DND-41 (cell line): ENCODE data around the gene PPDPF.

ENCODE experiments used
- ATAC-seq: fragments of 200-7000 bp; cut with Tn5 transposase; 3 replicates; pipeline ENCODE4 v1.9.1; 2021; ENCODE audit warnings: low read depth; ENCODE audit not compliant: insufficient read depth
- DNase-seq: peaks from one replicate; pipeline ENCODE4 v3.0.0-alpha.2; 2020
- H2AFZ ChIP-seq: 2 replicates; pipeline ENCODE4 v1.6.0; 2012; ENCODE audit warnings: low read depth, low read length
- H3K27ac ChIP-seq: 2 replicates; pipeline ENCODE4 v1.5.1; 2012; ENCODE audit warnings: low read length, inconsistent platforms
- H3K27me3 ChIP-seq: fragments of 200-600 bp; sonication (generic); 2 replicates; pipeline ENCODE4 v1.6.0; 2012; ENCODE audit warnings: low read length, mild to moderate bottlenecking, inconsistent platforms; ENCODE audit not compliant: insufficient read depth, poor library complexity
- H3K36me3 ChIP-seq: 2 replicates; pipeline ENCODE4 v1.5.1; 2012; ENCODE audit warnings: low read length, inconsistent platforms; ENCODE audit not compliant: insufficient read depth
- H3K4me1 ChIP-seq: 2 replicates; pipeline ENCODE4 v1.5.1; 2012; ENCODE audit warnings: mild to moderate bottlenecking, low read length; ENCODE audit not compliant: insufficient read depth
- H3K4me2 ChIP-seq: 2 replicates; pipeline ENCODE4 v1.6.0; 2012; ENCODE audit warnings: mild to moderate bottlenecking, moderate library complexity, low read length, inconsistent platforms; ENCODE audit not compliant: insufficient read depth
- H3K4me3 ChIP-seq, 2 experiments: fragments of 200-600 bp in 1 of 2; shearing (Covaris generic) in 1 of 2; 2 replicates each; pipeline ENCODE4 v1.5.1; 2012 to 2016; ENCODE audit warnings: inconsistent platforms in 2 of 2, low read length in 2 of 2, mild to moderate bottlenecking in 2 of 2, low read depth in 1 of 2, moderate library complexity in 1 of 2
- H3K79me2 ChIP-seq: 2 replicates; pipeline ENCODE4 v1.6.0; 2012; ENCODE audit warnings: low read length, inconsistent platforms; ENCODE audit not compliant: insufficient read depth
- H3K9ac ChIP-seq: 2 replicates; pipeline ENCODE4 v1.6.0; 2012; ENCODE audit warnings: low read depth, mild to moderate bottlenecking, inconsistent platforms, low read length, moderate library complexity
- H3K9me3 ChIP-seq: 2 replicates; pipeline ENCODE4 v1.5.1; 2012; ENCODE audit warnings: low read length, moderate library complexity, mild to moderate bottlenecking, inconsistent platforms; ENCODE audit not compliant: insufficient read depth, severe bottlenecking
- H4K20me1 ChIP-seq: 2 replicates; pipeline ENCODE4 v1.6.0; 2012; ENCODE audit warnings: low read length; ENCODE audit not compliant: insufficient read depth
- EZH2 ChIP-seq: IDR thresholded peaks from 3 replicates; pipeline ENCODE4 v1.6.1; 2012; ENCODE audit warnings: borderline replicate concordance, low read depth, mild to moderate bottlenecking, moderate library complexity, low read length, inconsistent platforms; ENCODE audit not compliant: severe bottlenecking
- TF ChIP-seq, protein P1 (sequence below): IDR thresholded peaks from 2 replicates; pipeline ENCODE4 v1.5.1; 2012; ENCODE audit warnings: borderline replicate concordance, low read length, moderate library complexity, mild to moderate bottlenecking; ENCODE audit not compliant: poor library complexity, severe bottlenecking; ENCODE audit errors: extremely low read depth

PPDPF gene

DNA sequence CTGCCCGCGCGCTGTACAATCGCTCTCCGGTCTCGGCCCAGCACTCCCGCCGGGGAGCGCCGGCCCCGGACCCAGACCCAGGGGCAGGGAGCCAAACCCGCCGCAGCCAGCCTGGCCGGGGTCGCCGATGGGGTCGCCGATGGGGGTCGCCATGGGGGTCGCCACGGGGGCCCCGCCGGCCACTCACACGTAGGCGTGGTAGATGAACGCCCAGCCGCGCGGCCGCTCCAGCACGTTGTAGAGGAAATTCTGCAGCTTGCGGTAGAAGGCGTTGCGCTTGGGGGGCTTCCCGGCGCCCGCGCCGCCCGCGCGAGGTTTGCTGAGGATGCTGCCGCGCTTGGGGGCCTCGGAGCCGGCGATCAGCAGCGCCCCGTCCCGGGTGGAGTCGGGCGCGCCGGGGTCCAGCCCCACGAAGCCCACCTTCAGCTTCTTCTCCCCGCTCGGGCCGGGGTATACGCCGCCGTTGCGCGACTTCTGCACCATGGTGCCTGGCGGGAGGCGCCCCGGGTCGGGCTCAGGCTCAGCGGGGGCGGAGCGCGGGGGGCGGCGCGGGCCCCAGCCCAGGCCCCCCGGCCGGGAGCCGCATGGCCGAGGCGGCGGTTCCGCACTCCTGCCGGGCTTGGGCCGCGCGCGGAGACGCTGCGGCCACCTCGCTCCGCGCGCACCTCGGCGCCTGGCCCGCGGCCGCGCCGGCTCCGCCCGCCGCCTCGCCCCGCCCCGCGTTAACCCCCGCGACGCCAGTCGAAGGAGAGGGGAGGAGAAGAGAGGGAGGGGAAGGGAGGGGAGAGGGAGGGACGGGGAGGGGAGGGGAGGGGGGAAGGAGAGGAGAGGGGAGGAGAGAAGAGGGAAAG, 48.4 kb upstream of the PPDPF start, which contains the start of gene KCNQ2:
Gene KCNQ2, minus strand, starts transcription at position 675 of the 851 bp plus-strand sequence. Its CDS starts 192 bp downstream, at position 483.
- no peak within 1 kb of the TSS for H3K9ac ChIP-seq
- H3K9me3 ChIP-seq, result no peaks in the 10 kb centered on the region
- no peak for ATAC-seq
- H3K4me1 ChIP-seq, result no peaks in the 10 kb centered on the region
- H4K20me1 ChIP-seq, result peaks cover 14% of the 10 kb centered on the region
- TF ChIP-seq EZH2, result no peak
- TF ChIP-seq, protein P1, sequence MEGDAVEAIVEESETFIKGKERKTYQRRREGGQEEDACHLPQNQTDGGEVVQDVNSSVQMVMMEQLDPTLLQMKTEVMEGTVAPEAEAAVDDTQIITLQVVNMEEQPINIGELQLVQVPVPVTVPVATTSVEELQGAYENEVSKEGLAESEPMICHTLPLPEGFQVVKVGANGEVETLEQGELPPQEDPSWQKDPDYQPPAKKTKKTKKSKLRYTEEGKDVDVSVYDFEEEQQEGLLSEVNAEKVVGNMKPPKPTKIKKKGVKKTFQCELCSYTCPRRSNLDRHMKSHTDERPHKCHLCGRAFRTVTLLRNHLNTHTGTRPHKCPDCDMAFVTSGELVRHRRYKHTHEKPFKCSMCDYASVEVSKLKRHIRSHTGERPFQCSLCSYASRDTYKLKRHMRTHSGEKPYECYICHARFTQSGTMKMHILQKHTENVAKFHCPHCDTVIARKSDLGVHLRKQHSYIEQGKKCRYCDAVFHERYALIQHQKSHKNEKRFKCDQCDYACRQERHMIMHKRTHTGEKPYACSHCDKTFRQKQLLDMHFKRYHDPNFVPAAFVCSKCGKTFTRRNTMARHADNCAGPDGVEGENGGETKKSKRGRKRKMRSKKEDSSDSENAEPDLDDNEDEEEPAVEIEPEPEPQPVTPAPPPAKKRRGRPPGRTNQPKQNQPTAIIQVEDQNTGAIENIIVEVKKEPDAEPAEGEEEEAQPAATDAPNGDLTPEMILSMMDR, result no peak
- no peaks in the 10 kb centered on the region for H3K79me2 ChIP-seq
- no peaks in the 10 kb centered on the region for H3K36me3 ChIP-seq
- peaks cover 2% of the 10 kb centered on the region for H3K27me3 ChIP-seq
- H3K27ac ChIP-seq, result no peak within 1 kb of the TSS
- no peak within 1 kb of the TSS for H3K4me2 ChIP-seq
- no peak within 1 kb of the TSS for H2AFZ ChIP-seq
- DNase-seq, result no peak
- no peak within 1 kb of the TSS for H3K4me3 ChIP-seq

DNA sequence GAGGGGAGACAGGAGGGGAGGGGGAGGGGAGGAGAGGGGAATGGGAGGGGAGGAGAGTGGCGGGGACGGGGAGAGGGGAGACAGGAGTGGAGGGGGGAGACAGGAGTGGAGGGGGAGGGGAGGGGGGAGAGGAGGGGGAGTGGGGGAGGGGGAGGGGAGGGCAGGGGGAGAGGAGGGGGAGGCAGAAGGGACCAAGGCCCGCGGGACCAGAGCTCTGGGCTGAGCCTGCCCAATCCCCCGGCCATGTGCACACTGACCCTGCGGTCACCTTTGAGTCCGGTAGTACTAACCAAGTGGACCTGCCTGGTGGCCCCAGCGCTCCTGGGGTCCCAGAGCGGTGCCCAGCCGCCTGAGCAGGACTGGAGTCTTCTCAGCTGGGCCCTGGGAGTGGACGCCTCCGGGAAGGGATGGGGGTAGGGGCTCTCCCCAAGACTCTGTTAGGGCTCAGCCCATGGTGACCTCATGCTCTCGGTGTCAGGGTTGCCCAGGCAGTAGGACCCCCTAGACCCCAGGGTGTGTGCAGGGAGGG, 47.6 kb upstream of the PPDPF start:
- DNase-seq, result no peak
- no peak overlapping the region for H3K4me3 ChIP-seq
- no peaks in the 10 kb centered on the region for H3K4me1 ChIP-seq
- H3K27me3 ChIP-seq, result peaks cover 3% of the 10 kb centered on the region
- no peak overlapping the region for H3K27ac ChIP-seq
- H2AFZ ChIP-seq, result no peak overlapping the region
- no peaks in the 10 kb centered on the region for H3K9me3 ChIP-seq
- no peaks in the 10 kb centered on the region for H3K79me2 ChIP-seq
- no peak overlapping the region for H3K9ac ChIP-seq
- ATAC-seq, result no peak
- H3K4me2 ChIP-seq, result no peak overlapping the region
- TF ChIP-seq EZH2, result no peak
- TF ChIP-seq, protein P1, result no peak
- H4K20me1 ChIP-seq, result peaks cover 15% of the 10 kb centered on the region
- no peaks in the 10 kb centered on the region for H3K36me3 ChIP-seq

DNA sequence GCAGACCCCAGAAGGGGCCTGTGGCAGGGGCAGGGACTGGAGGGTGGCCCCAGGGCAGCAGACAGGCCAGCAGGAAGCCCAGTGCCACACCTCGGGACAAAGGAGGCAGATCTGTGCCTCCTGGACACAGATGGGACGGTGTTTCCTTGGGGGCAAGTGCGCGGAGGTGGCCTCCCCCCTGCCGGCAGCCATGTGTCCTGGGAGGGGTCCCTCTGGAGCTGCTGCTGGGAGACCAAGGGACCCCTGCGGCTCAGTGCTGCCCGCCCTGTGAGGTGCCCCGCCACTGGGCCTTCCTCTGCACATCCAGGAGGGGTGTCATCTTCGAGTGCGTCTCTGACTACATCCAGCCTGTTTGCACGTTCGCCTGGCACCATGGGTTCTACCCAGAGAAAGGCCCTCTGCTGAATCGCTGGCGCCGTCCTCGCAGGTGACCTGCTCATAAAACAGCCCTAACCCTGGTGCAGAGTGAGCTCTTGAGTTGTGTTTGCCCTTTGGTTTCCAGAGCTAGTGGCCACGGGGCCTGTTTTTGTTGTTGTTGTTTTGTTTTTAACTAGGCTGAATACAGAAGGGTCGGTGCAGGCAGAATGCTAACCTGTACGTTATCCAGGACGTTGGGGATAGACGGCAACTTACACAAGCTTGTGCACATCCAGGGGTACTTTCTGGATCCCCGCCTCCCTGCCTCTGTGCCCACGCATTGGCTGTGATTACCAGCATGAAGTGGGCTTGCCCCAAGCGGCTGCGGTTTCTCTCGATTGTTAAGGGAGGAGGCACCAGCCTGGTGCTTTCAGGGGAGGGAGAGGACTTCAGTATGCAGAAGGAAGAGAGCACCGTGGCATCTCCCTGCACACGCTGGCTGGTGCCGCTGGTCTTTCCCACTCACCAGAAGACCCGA, 46.8 kb upstream of the PPDPF start:
- H3K27me3 ChIP-seq, result peaks cover 3% of the 10 kb centered on the region
- no peak overlapping the region for H3K9ac ChIP-seq

More for the DNA sequence above, 46.8 kb upstream of the PPDPF start:
- no peak overlapping the region for H3K4me3 ChIP-seq
- ATAC-seq (peak; percentile 41; the same call in 1 of the 3 replicates), DNase-seq (no peak)
- peaks cover 22% of the 10 kb centered on the region for H4K20me1 ChIP-seq
- no peaks in the 10 kb centered on the region for H3K4me1 ChIP-seq
- no peak for TF ChIP-seq EZH2
- TF ChIP-seq, protein P1, result no peak
- H3K4me2 ChIP-seq, result no peak overlapping the region
- H2AFZ ChIP-seq, result no peak overlapping the region
- H3K27ac ChIP-seq, result no peak overlapping the region
- H3K79me2 ChIP-seq, result no peaks in the 10 kb centered on the region
- no peaks in the 10 kb centered on the region for H3K9me3 ChIP-seq
- no peaks in the 10 kb centered on the region for H3K36me3 ChIP-seq
